OCI-LY3 (cell line): ENCODE results near the gene LCOR.

Experiments
- H2AFZ ChIP-seq: fragments of 200-600, 300-600 bp; shearing (Covaris generic); 2 replicates; pipeline ENCODE4 v1.6.0; 2014; ENCODE audit warnings: antibody characterized with exemption, low read depth, low read length
- H3K27ac ChIP-seq: fragments of 200-600, 300-600 bp; sonication (generic); 2 replicates; pipeline ENCODE4 v1.5.1; 2014; ENCODE audit warnings: mild to moderate bottlenecking, low read length, moderate library complexity, mixed read lengths
- H3K27me3 ChIP-seq: fragments of 200-600, 300-600 bp; sonication (generic); 2 replicates; pipeline ENCODE4 v1.6.1; 2014; ENCODE audit warnings: low read depth, low read length, mixed read lengths
- H3K36me3 ChIP-seq: fragments of 200-600, 300-600 bp; sonication (generic); replicated peaks from 2 replicates; pipeline ENCODE3; 2014; ENCODE audit warnings: low read depth, low read length, mixed read lengths
- H3K4me1 ChIP-seq: fragments of 300-600, 200-600 bp; sonication (generic); 2 replicates; pipeline ENCODE4 v1.6.1; 2014; ENCODE audit warnings: low read length, mixed read lengths
- H3K4me2 ChIP-seq: fragments of 200-600, 300-600 bp; sonication (generic); 2 replicates; pipeline ENCODE4 v1.6.1; 2014; ENCODE audit warnings: low read length, mixed read lengths
- H3K4me3 ChIP-seq: fragments of 300-600, 200-600 bp; sonication (generic); 2 replicates; pipeline ENCODE4 v1.5.1; 2014; ENCODE audit warnings: antibody characterized with exemption, mild to moderate bottlenecking, low read length, moderate library complexity
- H3K79me2 ChIP-seq: fragments of 300-600, 200-600 bp; shearing (Covaris generic); 2 replicates; pipeline ENCODE4 v1.6.1; 2014; ENCODE audit warnings: mild to moderate bottlenecking, low read length, mixed read lengths
- H3K9ac ChIP-seq: fragments of 300-600, 200-600 bp; shearing (Covaris generic); 2 replicates; pipeline ENCODE4 v1.6.0; 2014; ENCODE audit warnings: mild to moderate bottlenecking, low read length, moderate library complexity
- H3K9me3 ChIP-seq: fragments of 200-600, 300-600 bp; shearing (Covaris generic); 2 replicates; pipeline ENCODE4 v1.6.1; 2014; ENCODE audit warnings: low read length, mixed read lengths; ENCODE audit not compliant: insufficient read depth
- H4K20me1 ChIP-seq: fragments of 200-600, 300-600 bp; sonication (generic); 2 replicates; pipeline ENCODE4 v1.6.1; 2016; ENCODE audit warnings: low read length, mixed read lengths; ENCODE audit not compliant: insufficient read depth
- EZH2phosphoT487 ChIP-seq: fragments of 200-600 bp; shearing (Covaris generic); IDR thresholded peaks from 2 replicates; pipeline ENCODE4 v1.6.1; 2018; ENCODE audit warnings: antibody characterized with exemption, mixed run types, low read depth
- TF ChIP-seq, protein P1 (sequence below): fragments of 200-600, 300-600 bp; sonication (generic); IDR thresholded peaks from 2 replicates; pipeline ENCODE4 v1.5.1; 2014; ENCODE audit warnings: antibody characterized with exemption, low read length, low read depth

LCOR gene

DNA sequence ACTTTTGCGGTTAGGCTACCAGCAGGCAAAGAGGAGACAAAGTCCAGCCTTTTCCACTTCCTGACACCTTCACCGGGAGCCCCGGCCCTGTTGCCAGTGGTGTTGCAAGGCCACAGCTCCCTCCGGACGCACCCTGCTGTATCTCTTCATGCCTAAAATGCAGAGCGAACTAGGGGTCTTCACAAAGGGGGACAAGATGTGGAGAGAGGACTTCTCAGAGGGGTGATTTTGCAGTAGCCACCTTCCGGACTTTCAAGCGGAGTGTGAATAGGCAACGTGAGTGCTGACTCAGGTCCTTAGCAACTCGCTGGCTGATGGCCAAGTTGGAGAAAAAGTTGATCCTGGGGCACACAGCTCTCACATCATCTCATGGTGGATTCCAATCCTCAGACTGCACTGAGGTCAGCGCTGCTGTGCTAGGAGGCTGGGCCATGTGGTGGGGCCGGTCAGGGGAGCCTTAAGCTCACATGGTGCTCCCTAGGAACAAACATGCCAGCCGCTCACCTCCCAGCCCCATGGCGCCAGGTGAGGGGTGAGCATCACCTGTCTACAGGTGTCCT lies 166.3 kb downstream of the LCOR start:
- Histone ChIP-seq H4K20me1 (no peaks in the 10 kb centered on the region), H3K36me3 (no peaks in the 10 kb centered on the region), H3K27me3 (no peaks in the 10 kb centered on the region), H3K4me2 (no peak overlapping the region), H2AFZ (no peak overlapping the region), H3K9me3 (no peaks in the 10 kb centered on the region), H3K9ac (no peak overlapping the region), H3K27ac (no peak overlapping the region), H3K4me3 (no peak overlapping the region), H3K79me2 (no peaks in the 10 kb centered on the region), H3K4me1 (peaks cover 6% of the 10 kb centered on the region; the same call in 1 of the 2 replicates)
- no peak for TF ChIP-seq EZH2phosphoT487
- TF ChIP-seq, protein P1, sequence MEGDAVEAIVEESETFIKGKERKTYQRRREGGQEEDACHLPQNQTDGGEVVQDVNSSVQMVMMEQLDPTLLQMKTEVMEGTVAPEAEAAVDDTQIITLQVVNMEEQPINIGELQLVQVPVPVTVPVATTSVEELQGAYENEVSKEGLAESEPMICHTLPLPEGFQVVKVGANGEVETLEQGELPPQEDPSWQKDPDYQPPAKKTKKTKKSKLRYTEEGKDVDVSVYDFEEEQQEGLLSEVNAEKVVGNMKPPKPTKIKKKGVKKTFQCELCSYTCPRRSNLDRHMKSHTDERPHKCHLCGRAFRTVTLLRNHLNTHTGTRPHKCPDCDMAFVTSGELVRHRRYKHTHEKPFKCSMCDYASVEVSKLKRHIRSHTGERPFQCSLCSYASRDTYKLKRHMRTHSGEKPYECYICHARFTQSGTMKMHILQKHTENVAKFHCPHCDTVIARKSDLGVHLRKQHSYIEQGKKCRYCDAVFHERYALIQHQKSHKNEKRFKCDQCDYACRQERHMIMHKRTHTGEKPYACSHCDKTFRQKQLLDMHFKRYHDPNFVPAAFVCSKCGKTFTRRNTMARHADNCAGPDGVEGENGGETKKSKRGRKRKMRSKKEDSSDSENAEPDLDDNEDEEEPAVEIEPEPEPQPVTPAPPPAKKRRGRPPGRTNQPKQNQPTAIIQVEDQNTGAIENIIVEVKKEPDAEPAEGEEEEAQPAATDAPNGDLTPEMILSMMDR, result no peak

DNA sequence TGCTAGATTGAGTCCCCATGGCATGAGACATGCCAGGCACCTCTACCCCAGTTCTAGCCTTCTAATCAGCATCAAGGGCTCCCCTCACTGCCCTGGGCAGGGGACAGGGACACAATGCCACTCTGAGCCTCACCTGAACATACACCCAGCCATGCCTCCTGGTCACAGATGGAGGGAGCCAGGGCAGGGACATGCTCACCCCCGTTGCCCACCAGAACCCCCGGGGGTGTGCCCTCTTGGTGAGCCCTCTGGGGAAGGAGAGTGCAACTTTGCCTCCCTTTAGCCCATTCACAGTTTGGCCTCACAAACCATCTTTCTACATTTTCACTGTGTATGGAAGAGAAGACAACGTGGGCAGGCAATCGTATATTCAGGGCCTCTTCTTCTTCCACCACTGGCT lies 167.2 kb downstream of the LCOR start:
- Histone ChIP-seq H3K79me2 (no peaks in the 10 kb centered on the region), H3K9me3 (no peaks in the 10 kb centered on the region), H3K4me2 (no peak overlapping the region), H3K9ac (no peak overlapping the region), H3K27ac (no peak overlapping the region), H4K20me1 (no peaks in the 10 kb centered on the region), H2AFZ (no peak overlapping the region), H3K36me3 (no peaks in the 10 kb centered on the region), H3K4me1 (peaks cover 6% of the 10 kb centered on the region; the same call in 1 of the 2 replicates), H3K27me3 (no peaks in the 10 kb centered on the region), H3K4me3 (no peak overlapping the region)
- TF ChIP-seq, protein P1, result no peak
- no peak for TF ChIP-seq EZH2phosphoT487

DNA sequence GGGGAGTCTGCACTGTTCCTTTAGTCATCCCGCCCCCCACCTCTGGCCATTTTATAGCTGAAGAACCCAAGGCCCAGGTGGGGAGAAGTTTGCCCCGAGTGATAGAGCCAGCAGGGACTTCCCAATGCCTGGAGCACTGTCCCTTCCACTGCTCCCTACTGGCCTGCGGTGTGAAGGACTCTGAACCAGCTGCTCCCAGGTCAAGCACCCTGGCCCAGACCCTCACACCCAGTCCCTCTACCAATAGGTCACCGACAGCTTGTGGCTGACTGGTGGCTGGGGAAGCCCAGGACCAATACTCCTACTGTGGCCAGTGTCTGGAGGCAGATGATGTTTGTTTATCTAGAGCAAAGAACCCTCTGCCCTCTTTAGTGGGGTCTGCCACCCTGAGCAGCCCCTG lies 167.9 kb downstream of the LCOR start:
- no peak overlapping the region for H3K4me2 ChIP-seq
- H3K9ac ChIP-seq, result no peak overlapping the region
- H3K4me3 ChIP-seq, result no peak overlapping the region
- no peak overlapping the region for H3K27ac ChIP-seq
- H2AFZ ChIP-seq, result no peak overlapping the region
- H3K4me1 ChIP-seq, result peaks cover 6% of the 10 kb centered on the region; the same call in 1 of the 2 replicates
- H3K9me3 ChIP-seq, result no peaks in the 10 kb centered on the region
- no peaks in the 10 kb centered on the region for H4K20me1 ChIP-seq
- no peaks in the 10 kb centered on the region for H3K79me2 ChIP-seq
- H3K36me3 ChIP-seq, result no peaks in the 10 kb centered on the region
- no peaks in the 10 kb centered on the region for H3K27me3 ChIP-seq
- TF ChIP-seq, protein P1, result no peak
- no peak for TF ChIP-seq EZH2phosphoT487

DNA sequence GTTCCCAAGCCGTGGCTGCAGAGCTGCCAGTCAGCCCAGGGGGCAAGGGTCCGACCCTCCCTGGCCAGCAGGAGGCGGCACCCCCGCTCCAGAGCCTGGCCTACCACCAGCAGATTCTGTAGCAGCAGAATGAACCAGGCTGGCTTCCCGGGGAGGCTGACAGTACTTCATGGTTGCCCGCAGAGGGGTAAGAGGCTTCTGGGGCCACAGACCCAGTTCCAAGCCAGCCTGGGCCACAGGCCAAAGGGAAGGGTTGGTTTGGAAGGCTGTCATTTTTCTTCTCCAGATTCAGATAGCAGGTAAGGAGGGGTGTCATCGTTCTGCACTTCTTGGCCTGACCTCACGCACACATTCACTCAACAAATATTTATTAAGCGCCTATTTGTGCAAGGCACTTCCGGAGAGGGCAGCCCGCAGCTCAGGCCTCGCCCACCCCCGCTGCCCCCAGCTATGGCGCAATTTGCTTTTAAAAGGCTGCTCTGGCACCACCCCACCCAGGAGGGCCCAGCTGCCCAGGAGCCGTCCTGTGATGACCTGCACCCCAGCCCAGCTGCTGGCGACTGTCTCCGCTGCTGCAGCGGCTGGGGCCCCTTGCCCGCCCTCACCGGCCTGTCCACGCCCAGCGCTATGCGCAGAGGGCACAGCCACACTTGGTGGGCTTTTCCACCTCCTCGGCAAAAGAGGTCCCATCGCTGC lies 168.5 kb downstream of the LCOR start:
- Histone ChIP-seq H3K4me3 (no peak overlapping the region), H3K79me2 (no peaks in the 10 kb centered on the region), H4K20me1 (no peaks in the 10 kb centered on the region), H3K27me3 (no peaks in the 10 kb centered on the region), H3K4me1 (peaks cover 6% of the 10 kb centered on the region; the same call in 1 of the 2 replicates), H3K9ac (no peak overlapping the region), H3K9me3 (no peaks in the 10 kb centered on the region), H3K36me3 (no peaks in the 10 kb centered on the region), H2AFZ (no peak overlapping the region), H3K4me2 (no peak overlapping the region), H3K27ac (no peak overlapping the region)
- TF ChIP-seq, protein P1, result no peak
- TF ChIP-seq EZH2phosphoT487, result no peak
